ENCODE results near the gene KRTAP26-1. TPM values are rescaled to one million over a fixed set of nuclear protein-coding genes. Genes with fewer than 3 reads are reported as not detected.

Gene KRTAP26-1, protein sequence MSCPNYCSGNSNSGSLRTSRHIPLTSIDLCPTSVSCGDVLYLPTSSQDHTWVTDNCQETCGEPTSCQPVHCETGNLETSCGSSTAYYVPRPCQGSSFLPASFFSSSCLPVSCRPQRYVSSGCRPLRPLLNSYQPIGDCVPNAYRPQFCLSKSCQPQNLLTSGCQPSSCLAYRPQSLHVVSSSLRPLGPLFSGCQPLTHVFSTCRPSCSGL
- total RNA-seq, result not detected in 2 replicates

DNA sequence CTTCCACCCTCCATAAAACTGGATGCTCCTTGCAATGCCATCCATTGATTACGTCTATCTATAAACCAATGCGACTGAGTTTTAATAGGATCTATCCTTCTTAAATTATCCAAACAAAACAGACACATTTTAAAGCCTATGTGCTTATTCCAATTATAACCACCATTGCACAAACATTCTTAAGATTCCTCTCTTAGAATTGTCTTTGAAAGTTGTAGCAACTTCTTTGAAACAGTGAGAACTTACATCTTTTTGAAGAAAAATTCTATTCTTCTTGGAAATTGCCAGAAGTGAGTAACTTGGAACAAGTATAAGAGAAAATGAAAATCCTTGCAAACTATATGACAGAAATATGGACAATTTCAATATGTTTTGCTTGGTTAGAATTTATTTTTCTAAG is at the start of gene KRTAP26-1:
Gene KRTAP26-1, minus strand, starts transcription at position 101 of the 400 bp plus-strand sequence. CDS start 280 bp downstream, outside the sequence.
- no peak for DNase-seq (ENCODE audit: low spot score)
- no peak within 1 kb of the TSS for H3K27ac Mint-ChIP-seq
- no peaks in the 10 kb centered on the region for H3K36me3 Mint-ChIP-seq (ENCODE audit: low read depth)
- H3K9me3 Mint-ChIP-seq, result no peaks in the 10 kb centered on the region
- H3K4me3 Mint-ChIP-seq (ENCODE audit: low read depth), result no peak within 1 kb of the TSS
- no peaks in the 10 kb centered on the region for H3K4me1 Mint-ChIP-seq (ENCODE audit: low read depth)
- intact Hi-C loops (cut with micrococcal nuclease), result no loop called here
- no peaks in the 10 kb centered on the region for H3K27me3 Mint-ChIP-seq (ENCODE audit: low read depth)

DNA sequence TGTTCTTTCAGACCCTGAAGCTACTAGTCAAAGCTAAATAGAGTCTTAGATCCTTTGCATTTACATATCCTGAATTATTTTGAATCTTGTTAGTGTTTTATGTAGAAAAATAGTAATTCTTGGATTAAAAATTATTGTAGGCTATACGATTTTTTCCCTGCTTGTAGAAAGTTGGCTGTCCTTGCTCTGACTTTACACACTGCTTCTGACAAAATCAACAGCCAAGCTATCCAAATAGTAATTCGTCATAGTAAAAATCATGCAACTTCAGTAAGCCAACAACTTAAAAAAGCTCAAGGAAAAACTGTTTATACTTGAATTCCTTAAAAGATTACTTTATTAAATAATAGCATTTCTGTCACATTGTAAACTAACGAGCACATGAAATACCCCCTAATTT is 35.8 kb upstream of the KRTAP26-1 start:
- Mint-ChIP-seq H3K4me1 (ENCODE audit: low read depth) (no peaks in the 10 kb centered on the region), H3K27ac (no peak overlapping the region), H3K27me3 (ENCODE audit: low read depth) (peaks cover 3% of the 10 kb centered on the region), H3K4me3 (ENCODE audit: low read depth) (no peak overlapping the region), H3K36me3 (ENCODE audit: low read depth) (no peaks in the 10 kb centered on the region), H3K9me3 (no peaks in the 10 kb centered on the region)
- no peak for DNase-seq (ENCODE audit: low spot score)
- intact Hi-C loops (cut with micrococcal nuclease), result no loop called here

DNA sequence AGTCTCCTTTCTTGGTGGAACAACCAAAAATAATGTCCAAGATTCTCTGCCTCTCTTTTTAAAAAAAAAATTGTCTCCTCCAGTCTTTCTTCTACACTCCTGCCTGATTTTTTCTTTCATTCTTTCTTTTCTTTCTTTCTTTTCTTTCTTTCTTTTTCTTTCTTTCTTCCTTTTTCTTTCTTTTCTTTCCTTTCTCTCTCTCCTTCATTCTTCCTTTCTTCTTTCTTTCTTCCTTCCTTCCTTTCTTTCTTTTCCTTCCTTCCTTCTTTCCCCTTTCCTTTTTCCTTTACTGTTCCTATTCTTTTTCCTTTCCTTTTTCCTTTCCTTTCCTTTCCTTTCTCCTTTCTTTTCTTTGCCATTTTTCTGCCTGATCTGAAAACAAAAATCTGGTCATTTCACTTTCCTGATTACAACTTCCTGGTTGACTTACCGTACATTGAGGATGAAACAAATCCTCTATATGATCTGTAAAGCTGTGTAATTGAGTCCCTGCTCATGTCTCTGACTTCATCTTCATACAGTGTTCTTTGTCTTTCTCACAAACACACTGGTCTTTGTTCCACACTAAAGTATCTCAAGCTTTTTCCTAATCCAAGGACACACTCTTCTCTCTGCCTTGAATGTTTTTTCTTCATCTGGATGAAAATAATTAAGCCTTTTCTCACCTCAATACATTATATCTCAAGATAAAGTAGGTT is 34.3 kb upstream of the KRTAP26-1 start:
- no peak for DNase-seq (ENCODE audit: low spot score)
- H3K4me3 Mint-ChIP-seq (ENCODE audit: low read depth), result no peak overlapping the region
- no peak overlapping the region for H3K27ac Mint-ChIP-seq
- peaks cover 3% of the 10 kb centered on the region for H3K27me3 Mint-ChIP-seq (ENCODE audit: low read depth)
- no peaks in the 10 kb centered on the region for H3K9me3 Mint-ChIP-seq
- H3K4me1 Mint-ChIP-seq (ENCODE audit: low read depth), result no peaks in the 10 kb centered on the region
- H3K36me3 Mint-ChIP-seq (ENCODE audit: low read depth), result no peaks in the 10 kb centered on the region
- intact Hi-C loops (cut with micrococcal nuclease), result no loop called here

DNA sequence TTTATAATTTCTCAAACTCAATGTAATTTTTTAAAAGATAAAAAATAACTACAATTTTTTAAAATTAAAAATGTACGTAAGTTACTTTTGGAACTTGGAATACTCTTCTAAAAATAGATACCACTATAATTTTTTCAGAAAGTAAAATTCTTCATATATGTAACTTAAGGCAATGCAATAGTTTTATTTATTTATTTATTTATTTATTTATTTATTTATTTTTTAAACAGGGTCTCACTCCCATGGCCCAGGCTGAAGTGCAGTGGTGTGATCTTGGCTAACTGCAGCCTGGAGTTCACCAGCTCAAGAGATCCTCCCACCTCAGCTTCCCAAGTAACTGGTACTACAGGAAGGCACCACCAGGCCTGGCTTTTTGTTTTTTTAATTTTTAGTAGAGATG is 31.4 kb upstream of the KRTAP26-1 start:
- no peaks in the 10 kb centered on the region for H3K4me1 Mint-ChIP-seq (ENCODE audit: low read depth)
- no peak for DNase-seq (ENCODE audit: low spot score)
- peaks cover 3% of the 10 kb centered on the region for H3K27me3 Mint-ChIP-seq (ENCODE audit: low read depth)
- H3K4me3 Mint-ChIP-seq (ENCODE audit: low read depth), result no peak overlapping the region
- no peak overlapping the region for H3K27ac Mint-ChIP-seq
- no peaks in the 10 kb centered on the region for H3K9me3 Mint-ChIP-seq
- intact Hi-C loops (cut with micrococcal nuclease), result no loop called here
- H3K36me3 Mint-ChIP-seq (ENCODE audit: low read depth), result no peaks in the 10 kb centered on the region

DNA sequence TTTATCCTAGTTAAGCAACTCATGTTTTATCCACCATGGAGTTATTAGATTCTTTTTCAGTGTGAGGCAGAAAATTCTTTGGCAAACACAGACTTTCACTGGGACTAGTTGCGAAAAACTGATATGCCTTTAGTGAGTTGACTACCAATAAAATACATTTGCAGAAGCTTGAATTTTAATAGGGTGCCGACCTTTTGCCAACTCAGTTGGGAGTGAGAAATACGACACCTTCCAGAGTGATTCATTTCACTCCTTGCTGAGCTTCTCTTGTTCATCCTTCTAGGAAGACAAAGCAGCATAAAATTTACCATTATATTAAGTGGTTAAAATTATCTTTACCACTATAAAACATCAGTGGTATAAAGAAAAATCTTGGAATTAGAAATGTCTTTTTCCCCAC is 29.5 kb upstream of the KRTAP26-1 start:
- no peak for DNase-seq (ENCODE audit: low spot score)
- no peaks in the 10 kb centered on the region for H3K36me3 Mint-ChIP-seq (ENCODE audit: low read depth)
- H3K4me3 Mint-ChIP-seq (ENCODE audit: low read depth), result no peak overlapping the region
- H3K27me3 Mint-ChIP-seq (ENCODE audit: low read depth), result peaks cover 2% of the 10 kb centered on the region
- no peak overlapping the region for H3K27ac Mint-ChIP-seq
- no peaks in the 10 kb centered on the region for H3K9me3 Mint-ChIP-seq
- no peaks in the 10 kb centered on the region for H3K4me1 Mint-ChIP-seq (ENCODE audit: low read depth)
- intact Hi-C loops (cut with micrococcal nuclease), result no loop called here

DNA sequence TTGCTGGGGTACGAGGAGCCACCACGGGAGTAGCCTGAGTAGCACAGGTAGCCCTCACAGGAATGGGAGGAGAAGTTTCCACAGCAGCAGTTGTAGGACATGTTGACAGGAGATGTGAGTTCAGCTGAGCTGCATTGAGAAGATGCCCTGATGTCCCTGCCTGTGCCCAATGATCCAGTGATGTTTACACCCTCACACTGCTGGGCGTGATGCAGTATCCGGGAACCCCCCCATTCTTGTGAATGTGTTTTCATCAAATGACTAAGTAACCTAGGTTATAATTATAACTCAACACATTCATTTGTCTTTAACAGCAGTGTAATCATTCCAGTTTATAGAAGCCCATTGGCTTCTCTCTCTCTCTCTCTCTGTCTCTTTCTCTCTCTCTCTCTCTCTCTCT is 28.4 kb upstream of the KRTAP26-1 start, which contains the start of gene KRTAP23-1:
Gene KRTAP23-1, minus strand, starts transcription at position 101 of the 400 bp plus-strand sequence. Its CDS starts 0 bp downstream, at position 101.
- intact Hi-C loops (cut with micrococcal nuclease), result no loop called here
- H3K4me3 Mint-ChIP-seq (ENCODE audit: low read depth), result no peak within 1 kb of the TSS
- DNase-seq (ENCODE audit: low spot score), result no peak
- no peak within 1 kb of the TSS for H3K27ac Mint-ChIP-seq
- H3K4me1 Mint-ChIP-seq (ENCODE audit: low read depth), result no peaks in the 10 kb centered on the region
- no peaks in the 10 kb centered on the region for H3K9me3 Mint-ChIP-seq
- H3K27me3 Mint-ChIP-seq (ENCODE audit: low read depth), result no peaks in the 10 kb centered on the region
- no peaks in the 10 kb centered on the region for H3K36me3 Mint-ChIP-seq (ENCODE audit: low read depth)

DNA sequence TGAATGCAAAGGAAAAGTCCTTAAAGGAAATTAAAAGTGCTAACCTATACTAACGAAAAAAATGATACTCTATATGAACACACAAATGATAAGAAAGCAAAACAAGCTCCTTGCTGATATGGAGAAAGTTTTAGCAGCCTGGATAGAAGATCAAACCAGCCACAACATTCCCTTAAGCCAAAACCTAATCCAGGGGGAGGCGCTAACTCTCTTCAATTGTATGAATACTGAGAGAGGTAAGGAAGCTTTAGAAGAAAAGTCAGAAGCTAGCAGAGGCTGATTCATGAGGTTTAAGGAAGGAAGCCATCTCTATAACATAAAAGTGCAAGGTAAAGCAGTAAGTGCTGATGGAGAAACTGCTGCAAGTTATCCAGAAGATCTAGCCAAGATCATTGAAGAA is 24.9 kb upstream of the KRTAP26-1 start:
- H3K4me3 Mint-ChIP-seq (ENCODE audit: low read depth), result no peak overlapping the region
- H3K9me3 Mint-ChIP-seq, result no peaks in the 10 kb centered on the region
- H3K4me1 Mint-ChIP-seq (ENCODE audit: low read depth), result no peaks in the 10 kb centered on the region
- H3K27me3 Mint-ChIP-seq (ENCODE audit: low read depth), result no peaks in the 10 kb centered on the region
- no peak overlapping the region for H3K27ac Mint-ChIP-seq
- DNase-seq (ENCODE audit: low spot score), result no peak
- no peaks in the 10 kb centered on the region for H3K36me3 Mint-ChIP-seq (ENCODE audit: low read depth)
- intact Hi-C loops (cut with micrococcal nuclease), result no loop called here

DNA sequence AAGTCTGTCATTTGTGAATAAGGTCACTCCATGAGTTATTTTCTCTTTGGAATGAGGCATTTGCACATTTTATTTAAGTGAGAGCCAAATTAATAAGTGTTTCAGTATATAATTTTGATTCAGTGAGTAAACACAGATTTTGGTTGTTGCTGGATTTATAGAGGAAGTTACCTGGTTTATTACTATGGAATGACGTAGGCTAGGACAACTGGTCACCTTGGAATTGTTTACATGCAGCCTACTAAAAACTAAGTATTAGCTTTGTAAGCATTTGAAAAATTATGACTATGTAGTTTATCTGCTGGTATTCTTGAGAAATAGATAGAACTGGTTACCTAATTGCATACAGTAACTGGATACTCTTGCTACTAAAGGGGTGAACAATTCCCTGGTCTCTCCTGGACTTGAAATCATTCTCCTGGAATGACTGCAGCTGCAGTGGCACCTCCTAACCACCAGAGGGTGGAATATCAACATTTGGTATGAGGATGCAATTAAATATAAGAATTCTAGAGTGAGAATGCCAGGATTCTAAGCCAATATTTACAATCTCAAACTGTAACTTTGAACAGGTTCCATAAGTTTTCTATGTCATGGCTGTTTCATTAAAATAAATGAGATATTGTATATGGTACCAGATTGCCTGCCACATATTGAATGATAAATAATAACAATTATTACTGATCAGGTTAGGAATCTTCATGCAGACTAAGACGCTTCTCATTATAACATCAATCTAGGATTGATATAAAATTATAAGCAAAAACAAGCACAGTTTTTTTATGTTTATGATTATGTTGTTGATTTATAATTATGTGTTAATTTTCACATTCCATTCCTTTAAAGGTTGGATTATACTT is 20.8 kb upstream of the KRTAP26-1 start:
- no peak for DNase-seq (ENCODE audit: low spot score)
- no peak overlapping the region for H3K4me3 Mint-ChIP-seq (ENCODE audit: low read depth)
- no peaks in the 10 kb centered on the region for H3K9me3 Mint-ChIP-seq
- no peaks in the 10 kb centered on the region for H3K36me3 Mint-ChIP-seq (ENCODE audit: low read depth)
- no peak overlapping the region for H3K27ac Mint-ChIP-seq
- intact Hi-C loops (cut with micrococcal nuclease), result loop anchor here (2.0 kb wide), 1 partner anchor 746 kb away; no protein-coding TSS in a partner anchor
- H3K27me3 Mint-ChIP-seq (ENCODE audit: low read depth), result no peaks in the 10 kb centered on the region
- H3K4me1 Mint-ChIP-seq (ENCODE audit: low read depth), result no peaks in the 10 kb centered on the region

DNA sequence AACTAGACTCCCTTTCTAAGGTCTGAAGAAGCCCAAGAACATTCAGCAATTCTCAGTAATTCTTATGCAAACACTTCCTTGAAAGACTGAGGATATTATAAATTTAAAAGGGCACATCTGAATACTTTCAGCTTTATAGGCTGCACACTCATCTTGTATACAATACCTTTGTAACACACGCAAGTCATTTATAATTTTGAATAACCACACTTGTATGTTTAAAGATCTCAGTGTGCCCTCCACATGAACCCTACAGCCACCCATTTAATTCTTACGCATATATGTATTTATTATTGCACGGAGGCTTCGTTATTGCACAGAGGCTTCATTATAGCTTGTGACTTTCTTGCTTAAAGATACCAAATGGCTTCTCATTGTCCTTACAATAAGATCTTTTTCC is 18.6 kb upstream of the KRTAP26-1 start:
- intact Hi-C loops (cut with micrococcal nuclease), result no loop called here
- no peak overlapping the region for H3K4me3 Mint-ChIP-seq (ENCODE audit: low read depth)
- H3K36me3 Mint-ChIP-seq (ENCODE audit: low read depth), result no peaks in the 10 kb centered on the region
- H3K9me3 Mint-ChIP-seq, result no peaks in the 10 kb centered on the region
- H3K4me1 Mint-ChIP-seq (ENCODE audit: low read depth), result no peaks in the 10 kb centered on the region
- DNase-seq (ENCODE audit: low spot score), result no peak
- no peak overlapping the region for H3K27ac Mint-ChIP-seq
- H3K27me3 Mint-ChIP-seq (ENCODE audit: low read depth), result no peaks in the 10 kb centered on the region

DNA sequence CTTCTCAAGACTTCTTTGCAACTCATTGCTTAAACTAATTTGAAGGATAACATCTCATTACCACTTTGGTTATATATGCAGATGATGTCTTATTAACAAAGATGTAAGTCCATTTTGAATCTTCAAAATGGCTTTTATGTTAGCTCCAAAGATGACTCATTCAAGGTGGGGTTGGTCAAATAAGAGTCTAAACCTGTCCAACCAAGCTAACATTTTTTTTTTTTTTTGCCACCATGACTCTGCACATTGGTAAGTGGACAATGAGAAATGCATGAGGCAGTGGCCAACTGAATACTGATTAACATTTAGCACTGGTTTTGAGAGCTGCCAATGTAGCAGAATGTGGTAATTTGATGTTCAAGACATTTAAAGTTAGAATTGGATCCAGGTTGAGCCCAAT is 17.7 kb upstream of the KRTAP26-1 start:
- DNase-seq (ENCODE audit: low spot score), result no peak
- no peak overlapping the region for H3K27ac Mint-ChIP-seq
- intact Hi-C loops (cut with micrococcal nuclease), result no loop called here
- H3K4me3 Mint-ChIP-seq (ENCODE audit: low read depth), result no peak overlapping the region
- no peaks in the 10 kb centered on the region for H3K27me3 Mint-ChIP-seq (ENCODE audit: low read depth)
- no peaks in the 10 kb centered on the region for H3K4me1 Mint-ChIP-seq (ENCODE audit: low read depth)
- H3K36me3 Mint-ChIP-seq (ENCODE audit: low read depth), result no peaks in the 10 kb centered on the region
- no peaks in the 10 kb centered on the region for H3K9me3 Mint-ChIP-seq

DNA sequence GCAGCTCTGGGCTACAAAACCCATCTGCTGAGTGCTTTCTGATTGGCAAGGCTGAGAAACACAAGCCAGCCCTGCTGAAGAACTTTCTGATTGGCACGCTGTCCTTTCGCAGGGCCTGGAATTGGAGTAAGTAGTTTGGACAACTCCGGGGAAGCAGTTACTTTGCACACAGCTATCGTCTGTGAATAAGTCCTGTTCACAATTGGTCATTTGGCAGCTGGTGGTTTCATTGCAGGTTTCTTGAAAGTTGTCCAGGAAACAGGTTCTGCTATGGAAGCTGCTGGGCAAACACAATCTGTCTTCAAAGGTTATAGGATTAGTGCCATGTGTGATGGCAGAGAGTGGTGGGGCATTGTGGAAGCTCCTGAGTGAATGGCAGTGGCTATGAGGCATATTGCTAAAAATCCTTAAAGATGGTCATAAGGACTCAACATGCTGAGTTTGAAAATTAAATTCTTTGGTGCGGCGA is 17.2 kb upstream of the KRTAP26-1 start, which contains the start of gene KRTAP27-1:
Gene KRTAP27-1, minus strand, starts transcription at position 419 of the 469 bp plus-strand sequence. Its CDS starts 26 bp downstream, at position 393.
- intact Hi-C loops (cut with micrococcal nuclease), result no loop called here
- Mint-ChIP-seq H3K9me3 (no peaks in the 10 kb centered on the region), H3K4me1 (ENCODE audit: low read depth) (no peaks in the 10 kb centered on the region), H3K27me3 (ENCODE audit: low read depth) (no peaks in the 10 kb centered on the region), H3K4me3 (ENCODE audit: low read depth) (no peak within 1 kb of the TSS), H3K36me3 (ENCODE audit: low read depth) (no peaks in the 10 kb centered on the region), H3K27ac (no peak within 1 kb of the TSS)
- no peak for DNase-seq (ENCODE audit: low spot score)

DNA sequence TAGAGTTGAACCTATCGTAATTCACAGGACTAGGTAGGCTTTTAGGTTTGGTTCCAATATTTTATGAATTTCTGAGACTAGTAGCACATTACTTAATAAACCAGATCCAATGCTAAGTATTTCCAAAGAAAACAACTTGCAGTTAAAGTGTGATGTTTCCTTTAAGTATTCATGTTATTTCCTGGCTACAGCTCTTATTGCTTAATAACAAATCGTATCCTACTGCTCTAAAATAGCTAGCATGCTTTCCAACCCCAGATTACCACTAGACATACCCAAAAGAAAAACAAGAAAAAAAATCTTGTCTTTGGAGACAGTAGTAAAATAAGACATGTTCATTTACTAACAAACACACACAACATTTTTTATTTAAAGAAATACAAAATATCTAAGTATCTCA is 16.5 kb upstream of the KRTAP26-1 start:
- no peaks in the 10 kb centered on the region for H3K9me3 Mint-ChIP-seq
- intact Hi-C loops (cut with micrococcal nuclease), result no loop called here

More for the DNA sequence above, 16.5 kb upstream of the KRTAP26-1 start:
- DNase-seq (ENCODE audit: low spot score), result no peak
- no peaks in the 10 kb centered on the region for H3K27me3 Mint-ChIP-seq (ENCODE audit: low read depth)
- no peak overlapping the region for H3K4me3 Mint-ChIP-seq (ENCODE audit: low read depth)
- H3K27ac Mint-ChIP-seq, result no peak overlapping the region
- H3K36me3 Mint-ChIP-seq (ENCODE audit: low read depth), result no peaks in the 10 kb centered on the region
- no peaks in the 10 kb centered on the region for H3K4me1 Mint-ChIP-seq (ENCODE audit: low read depth)

Data from activated T-helper 2 cell treated with anti-CD3 and anti-CD28 coated beads, Interferon-gamma antibody, Interleukin-2, Interleukin-4, amounts not matched to agents 10 μg/mL and 5 μg/mL and 100 μg/mL, durations not matched to agents 14 hours and 24 hours and 36 hours (primary cell).